Activated CD4-positive, alpha-beta T cell treated with anti-CD3 and anti-CD28 coated beads, Interleukin-2, amount 50 U/mL, for 4 hours (primary cell): ENCODE data around the gene RHOXF2B.
"Not testable (repeated sequence)": the region's sequence is repeated elsewhere in the genome, so short reads cannot be mapped to it uniquely, and the experiment has no call there.

Source experiments
- DNase-seq, 2 experiments: peaks; one replicate each; pipeline ENCODE4 v3.0.0-alpha.2; 2020

Gene RHOXF2B

DNA sequence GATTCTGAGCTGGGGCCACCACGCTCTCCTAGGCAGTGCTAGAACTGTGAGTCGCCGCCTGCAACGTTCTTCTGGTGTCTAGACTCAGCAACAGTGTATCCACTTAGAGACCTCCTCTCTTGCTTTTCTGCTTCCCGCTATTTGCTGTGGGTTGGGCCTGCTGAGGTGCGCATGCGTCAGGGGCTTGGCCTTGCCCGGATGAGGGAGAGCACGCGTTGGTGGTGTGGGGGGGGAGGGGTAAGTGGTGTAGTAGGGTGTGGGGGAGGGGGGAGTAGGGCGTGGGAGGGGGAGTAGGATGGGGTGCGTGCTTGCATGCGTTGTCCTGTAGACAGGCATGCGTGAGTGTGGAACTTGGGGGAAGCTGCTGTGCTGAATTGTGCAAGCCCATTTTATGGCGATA is at the start of gene RHOXF2B:
TSS of gene RHOXF2B (minus strand) at position 101 of the 400 bp plus-strand sequence. CDS start 138 bp downstream, outside the sequence.
- DNase-seq: not testable (repeated sequence)

DNA sequence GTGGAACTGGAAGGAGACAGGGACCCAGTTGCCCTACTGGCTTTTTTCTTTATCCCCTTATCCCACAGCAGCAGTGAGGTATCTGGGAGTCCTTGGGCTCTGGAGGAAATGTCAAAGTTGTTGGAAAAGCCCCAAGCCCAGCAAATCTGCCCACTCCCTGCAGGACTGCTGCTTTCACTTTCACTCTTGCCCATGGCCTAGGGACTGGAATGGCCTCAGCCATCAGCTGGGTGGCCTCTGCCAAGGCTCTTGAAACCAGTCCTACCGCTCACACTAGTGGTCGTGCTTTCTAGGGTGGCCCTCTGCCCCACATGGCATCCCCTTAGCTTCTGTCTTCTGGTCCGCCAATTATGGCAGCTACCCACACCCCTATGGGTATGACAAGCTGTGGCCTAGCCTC is 48.0 kb upstream of the RHOXF2B start:
- DNase-seq: no peak

DNA sequence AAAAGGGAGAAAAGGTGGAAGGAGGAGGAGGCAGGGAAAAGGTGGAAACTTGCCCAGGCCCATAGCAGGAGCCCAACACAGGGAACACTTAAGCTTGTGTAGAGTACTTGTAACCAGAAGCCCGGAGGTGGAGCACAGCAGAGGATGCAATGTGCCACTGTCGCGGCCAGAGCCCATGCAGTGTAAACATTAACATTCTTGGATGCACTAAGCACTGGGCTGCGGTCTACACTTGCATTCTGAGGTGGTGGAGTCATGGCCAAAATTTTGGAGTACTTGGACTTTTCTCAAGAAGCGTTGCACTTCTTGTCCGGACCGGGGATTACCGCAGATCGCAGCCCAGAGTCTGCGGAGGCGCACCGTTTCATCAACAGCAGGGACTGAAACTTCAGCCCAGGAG is 42.7 kb upstream of the RHOXF2B start:
- DNase-seq: no peak

DNA sequence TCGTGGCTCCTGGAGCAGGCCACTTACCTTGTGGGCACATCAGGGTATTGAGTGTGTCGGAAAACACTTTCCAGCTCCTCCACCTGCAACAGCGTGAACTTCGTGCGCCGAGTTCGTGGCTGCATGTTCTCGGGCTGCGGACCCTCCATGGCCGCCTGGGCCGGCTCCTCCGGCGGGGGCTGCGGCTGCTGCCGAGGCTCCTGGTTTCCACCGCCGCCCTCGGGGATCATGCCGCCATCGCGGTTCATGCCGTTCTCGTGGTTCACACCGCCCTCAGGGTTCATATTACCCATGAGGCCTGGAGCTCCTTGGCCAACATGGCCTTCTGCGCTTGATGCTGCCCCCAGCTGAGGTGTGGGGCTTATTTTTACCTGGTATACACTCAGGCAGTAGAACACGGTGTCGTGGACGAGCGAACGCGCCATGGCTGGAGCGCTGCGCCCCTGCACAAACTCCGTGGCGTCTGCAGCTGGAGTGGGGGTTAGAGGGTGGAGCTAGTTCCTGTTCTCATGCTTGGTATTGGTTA is 38.0 kb upstream of the RHOXF2B start, which contains the start of gene RHOXF1:
TSS of gene RHOXF1 (minus strand) at position 476 of the 526 bp plus-strand sequence. CDS start at position 425, 51 bp downstream.
- no peak for DNase-seq

DNA sequence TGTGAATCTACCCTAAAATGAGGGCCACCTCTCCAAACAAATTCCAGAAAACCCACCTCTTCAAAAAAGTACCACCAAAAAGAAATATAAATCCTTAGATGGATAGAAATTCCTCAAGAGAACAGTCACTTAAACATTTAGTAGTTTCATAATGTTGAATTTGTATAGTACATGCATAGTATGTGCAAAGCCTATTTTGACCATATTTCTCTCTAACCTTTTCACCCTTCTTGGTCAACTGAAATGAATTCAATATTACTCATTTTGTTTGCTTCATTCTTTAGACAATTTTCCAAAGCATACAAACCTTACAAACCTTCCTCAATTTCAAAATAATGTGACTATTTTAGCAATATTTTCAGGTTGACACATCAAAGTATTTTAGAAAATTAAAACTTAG is 34.1 kb upstream of the RHOXF2B start:
- no peak for DNase-seq

DNA sequence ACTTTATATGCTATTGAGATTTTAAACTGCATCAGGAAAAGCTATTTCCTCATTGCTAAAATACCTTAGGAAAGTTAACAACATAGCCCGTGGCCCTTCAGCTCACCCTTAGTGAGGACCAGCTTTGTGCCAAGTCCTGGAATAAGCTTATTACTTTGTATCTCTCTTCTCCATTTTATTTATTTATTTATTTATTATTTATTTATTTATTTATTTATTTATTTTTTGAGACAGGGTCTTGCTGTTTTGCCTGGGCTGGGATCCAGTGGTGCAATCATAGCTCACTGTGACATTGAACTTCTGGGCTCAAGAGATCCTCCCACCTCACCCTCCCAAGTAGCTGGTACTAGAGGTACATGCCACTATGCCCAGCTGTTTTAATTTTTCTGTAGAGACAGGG is 31.9 kb upstream of the RHOXF2B start:
- no peak for DNase-seq

DNA sequence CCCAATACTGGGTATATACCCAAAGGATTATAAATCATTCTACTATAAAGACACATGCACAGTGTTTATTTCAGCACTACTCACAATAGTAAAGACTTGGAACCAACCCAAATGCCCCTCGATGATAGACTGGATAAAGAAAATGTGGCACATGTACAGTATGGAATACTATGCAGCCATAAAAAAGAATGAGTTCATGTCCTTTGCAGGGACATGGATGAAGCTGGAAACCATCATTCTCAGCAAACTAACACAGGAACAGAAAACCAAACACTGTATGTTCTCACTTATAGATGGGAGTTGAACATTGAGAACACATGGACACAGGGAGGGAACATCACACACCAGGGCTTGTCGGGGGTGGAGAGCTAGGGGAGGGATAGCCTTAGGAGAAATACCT is 27.2 kb upstream of the RHOXF2B start:
- not testable (repeated sequence) for DNase-seq

DNA sequence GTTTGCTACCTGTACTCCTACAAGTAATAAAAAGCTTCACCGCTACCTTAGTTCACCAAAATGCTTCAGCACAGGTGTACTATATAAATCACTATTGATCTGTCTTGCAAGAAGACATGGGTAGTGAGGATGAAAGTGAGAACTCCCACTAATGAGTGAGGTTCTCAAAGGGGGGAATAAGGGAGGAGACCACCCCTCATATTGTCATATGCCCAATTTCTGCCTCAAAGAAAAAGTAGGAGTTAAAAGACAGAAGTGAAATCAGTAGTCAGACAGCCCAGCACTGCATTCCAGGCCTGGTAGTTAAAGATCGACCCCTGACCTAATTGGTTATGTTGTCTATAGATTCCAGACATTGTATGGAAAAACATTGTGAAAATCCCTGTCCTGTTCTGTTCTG is 23.6 kb upstream of the RHOXF2B start:
- not testable (repeated sequence) for DNase-seq

DNA sequence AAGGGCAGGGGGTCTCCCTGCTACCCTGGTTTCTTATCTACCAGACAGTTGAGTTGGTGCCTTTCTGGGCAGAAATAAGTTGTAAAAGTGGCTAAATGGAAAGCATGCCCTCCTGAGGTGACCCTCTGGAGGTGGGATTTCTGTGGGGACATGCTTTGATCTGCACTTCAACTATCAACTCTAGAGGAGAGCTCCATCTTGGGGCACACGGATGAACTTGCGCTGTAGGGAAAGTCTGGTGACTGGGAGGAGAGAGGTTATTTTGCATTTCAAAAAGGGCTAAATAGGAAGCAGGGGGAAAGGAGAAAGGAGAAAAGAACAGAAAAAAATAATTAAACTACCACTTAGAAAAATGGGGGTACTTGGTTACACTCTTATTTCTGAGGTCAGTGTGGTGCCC is 12.7 kb upstream of the RHOXF2B start:
- DNase-seq: no peak

DNA sequence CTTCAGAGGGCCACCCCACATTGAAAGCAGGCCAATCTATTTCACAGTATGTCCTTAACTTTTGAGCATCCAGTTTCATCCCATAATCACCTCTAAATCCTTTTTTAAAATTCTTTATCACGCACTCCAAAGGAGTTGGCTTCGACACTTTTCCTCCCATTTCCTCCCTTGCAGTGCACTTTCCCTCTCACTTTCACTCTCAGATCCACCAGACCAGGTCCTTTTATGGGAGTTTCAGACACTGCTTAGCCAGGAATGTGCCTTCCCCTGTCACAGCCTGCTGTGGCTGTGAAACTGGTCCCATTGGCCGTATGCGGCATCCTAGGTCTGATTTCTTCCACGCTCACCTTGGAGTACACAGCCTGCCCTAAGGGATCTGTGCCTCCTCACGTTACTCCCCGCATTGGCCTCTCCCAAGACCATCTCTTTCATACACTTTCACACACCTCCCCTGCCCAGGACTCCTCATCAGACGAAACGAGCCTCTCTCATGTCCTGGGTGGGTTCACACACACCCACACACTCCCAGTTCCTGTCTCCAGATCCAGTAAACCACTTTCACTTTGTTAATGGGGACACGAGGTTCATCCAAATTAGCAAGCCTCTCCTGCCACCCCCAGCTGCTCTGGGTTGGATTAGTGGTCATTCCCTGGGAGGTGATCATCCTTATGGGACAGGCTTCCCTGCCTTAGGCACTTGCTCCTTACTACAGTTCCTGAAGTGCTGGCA is 10.0 kb upstream of the RHOXF2B start:
- DNase-seq: no peak

DNA sequence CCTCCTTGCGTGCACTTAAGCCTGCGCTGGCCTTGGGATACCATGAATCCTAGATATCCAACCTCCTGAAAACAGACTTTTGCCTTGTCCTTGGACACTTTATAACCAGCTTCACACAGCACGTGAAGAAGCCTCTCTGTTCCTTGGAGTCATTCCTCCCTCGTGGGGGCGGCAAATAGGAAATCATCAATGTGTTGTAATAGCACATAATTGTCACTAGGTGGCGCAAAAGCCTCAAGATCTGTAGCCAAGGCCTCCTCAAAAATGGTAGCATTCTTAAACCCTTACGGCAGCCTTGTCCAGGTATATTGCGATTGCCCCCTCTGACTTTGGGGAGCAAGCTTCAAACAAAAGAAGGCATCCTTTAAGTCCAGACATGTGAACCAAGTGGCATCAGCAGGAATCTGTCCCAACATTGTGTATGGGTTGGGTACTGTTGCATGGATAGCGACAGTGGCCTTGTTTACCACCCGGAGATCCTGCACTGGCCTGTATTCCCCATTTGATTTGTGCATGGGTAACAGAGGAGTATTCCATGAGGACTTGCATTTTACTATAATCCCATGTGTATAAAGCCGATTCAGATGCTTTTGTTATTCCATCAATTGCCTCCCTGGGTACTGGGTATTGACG is 8.2 kb upstream of the RHOXF2B start:
- DNase-seq: not testable (repeated sequence)

DNA sequence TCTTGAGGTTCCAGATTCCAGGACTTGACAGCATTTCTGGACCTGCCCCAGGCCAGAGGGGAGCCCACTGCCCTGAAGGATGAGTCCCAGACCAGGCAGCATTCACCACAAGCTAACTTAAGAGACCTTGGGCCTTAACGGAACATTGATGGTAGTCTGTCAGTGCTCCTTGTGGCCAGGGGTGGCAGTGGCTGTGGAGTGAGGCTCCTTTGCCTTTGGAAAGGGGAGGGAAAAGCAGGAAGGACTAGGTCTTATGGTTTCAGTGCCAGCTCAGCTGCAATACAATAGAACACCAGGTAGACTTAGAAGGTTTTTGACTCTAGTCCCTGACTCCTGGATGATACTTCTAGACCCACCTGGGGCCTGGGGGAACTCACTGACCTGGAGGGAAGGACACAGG is 11.3 kb downstream of the RHOXF2B start:
- DNase-seq: not testable (repeated sequence)

DNA sequence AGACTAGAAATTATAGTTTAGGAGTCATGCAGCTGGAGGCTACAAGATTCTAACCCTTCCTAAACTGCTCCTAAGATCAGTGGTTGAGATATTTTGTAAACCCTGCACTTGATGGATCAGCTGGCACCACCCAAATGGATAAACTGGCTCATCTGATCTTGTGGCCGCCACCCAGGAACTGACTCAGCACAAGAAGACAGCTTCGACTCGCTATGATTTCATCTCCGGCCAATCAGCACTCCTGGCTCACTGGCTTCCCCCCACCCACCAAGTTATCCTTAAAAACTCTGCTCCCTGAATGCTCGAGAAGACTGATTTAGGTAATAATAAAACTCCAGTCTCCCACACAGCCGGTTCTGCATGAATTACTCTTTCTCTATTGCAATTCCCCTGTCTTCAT is 34.8 kb downstream of the RHOXF2B start:
- not testable (repeated sequence) for DNase-seq

DNA sequence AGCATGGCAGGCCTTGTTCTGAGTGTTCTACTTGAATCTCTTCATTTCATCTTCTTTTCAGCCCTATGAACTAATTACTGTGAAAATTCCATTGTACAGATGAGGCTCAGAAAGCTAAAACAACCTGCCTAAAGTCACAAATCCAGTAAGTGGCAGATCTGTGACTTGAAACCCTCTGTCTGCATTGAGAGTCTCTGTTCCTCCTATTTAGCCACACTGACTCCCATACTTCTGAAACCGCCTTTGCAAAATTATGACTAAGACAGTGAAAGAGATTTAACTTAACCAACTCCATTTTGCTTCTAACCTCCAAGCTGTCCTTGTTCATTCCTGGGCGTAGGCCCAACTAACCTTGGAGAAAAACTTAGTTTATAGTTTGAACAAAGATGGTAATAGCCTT is 35.2 kb downstream of the RHOXF2B start:
- not testable (repeated sequence) for DNase-seq

DNA sequence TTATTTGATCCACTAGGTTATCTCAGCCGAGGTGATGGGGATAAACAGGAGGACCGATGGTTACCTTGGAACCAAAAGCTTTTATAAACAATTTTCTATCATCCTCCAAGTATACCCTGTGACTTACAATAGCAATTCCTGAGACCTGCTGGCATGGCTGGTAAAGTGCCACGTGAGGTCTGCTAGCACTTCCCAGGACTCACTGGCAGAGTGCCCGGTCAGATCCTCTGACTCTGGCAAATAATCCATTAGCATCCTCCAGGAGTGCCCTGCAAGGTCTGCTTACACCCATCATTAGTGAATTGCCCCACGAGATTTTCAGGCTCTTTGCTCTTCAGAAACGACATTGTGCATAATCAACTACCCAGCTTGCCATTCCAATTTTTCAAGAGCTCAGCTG is 37.3 kb downstream of the RHOXF2B start:
- DNase-seq: not testable (repeated sequence)

DNA sequence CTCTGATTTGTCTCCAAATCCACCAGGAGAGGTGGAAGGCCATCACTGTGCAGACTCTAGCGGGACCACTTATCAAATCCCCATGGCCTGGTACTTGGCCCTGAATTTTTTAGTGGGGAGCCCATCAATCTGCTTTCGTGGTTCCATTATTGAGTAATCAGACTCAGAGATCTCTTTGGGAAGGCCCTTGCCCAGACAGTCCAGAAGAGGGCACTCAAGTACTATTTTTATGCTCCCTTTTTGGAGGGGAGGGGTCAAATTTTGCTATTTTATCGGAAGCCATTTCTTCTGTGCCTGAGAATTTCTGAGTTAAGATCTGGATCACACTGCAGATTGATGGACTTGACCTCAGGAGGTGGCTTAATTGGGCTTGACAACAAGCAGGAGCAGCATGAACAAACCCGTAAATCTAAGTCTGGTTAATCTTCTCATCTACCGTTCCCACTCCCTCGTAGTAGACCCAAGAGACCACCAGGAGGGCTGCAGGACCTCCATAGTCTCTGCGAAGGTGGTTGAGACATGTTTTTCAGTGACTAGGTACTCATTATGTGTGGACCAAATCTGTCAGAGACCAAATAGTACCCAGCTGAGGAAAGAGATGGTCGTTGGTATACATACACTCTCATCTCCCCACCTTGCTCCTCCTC is 38.3 kb downstream of the RHOXF2B start:
- not testable (repeated sequence) for DNase-seq

DNA sequence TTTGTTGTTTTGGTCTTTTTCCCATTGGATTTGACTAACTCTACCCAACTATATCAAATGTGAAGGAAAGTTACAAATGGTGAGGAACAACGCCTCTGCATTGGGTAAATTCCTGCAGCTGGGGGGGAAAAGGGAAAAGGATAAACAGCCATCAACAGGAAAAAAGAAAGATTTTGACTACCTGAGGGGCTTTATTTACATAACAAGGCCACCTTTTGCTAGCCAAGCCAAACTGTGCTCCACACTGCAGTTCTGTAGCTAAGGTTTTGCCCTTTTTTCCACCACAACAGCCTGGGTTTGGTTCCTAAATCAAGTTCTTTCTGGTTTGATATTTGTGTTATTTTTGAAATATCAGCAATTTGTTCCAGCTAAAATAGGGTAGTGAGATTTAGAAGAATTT is 40.8 kb downstream of the RHOXF2B start:
- no peak for DNase-seq

DNA sequence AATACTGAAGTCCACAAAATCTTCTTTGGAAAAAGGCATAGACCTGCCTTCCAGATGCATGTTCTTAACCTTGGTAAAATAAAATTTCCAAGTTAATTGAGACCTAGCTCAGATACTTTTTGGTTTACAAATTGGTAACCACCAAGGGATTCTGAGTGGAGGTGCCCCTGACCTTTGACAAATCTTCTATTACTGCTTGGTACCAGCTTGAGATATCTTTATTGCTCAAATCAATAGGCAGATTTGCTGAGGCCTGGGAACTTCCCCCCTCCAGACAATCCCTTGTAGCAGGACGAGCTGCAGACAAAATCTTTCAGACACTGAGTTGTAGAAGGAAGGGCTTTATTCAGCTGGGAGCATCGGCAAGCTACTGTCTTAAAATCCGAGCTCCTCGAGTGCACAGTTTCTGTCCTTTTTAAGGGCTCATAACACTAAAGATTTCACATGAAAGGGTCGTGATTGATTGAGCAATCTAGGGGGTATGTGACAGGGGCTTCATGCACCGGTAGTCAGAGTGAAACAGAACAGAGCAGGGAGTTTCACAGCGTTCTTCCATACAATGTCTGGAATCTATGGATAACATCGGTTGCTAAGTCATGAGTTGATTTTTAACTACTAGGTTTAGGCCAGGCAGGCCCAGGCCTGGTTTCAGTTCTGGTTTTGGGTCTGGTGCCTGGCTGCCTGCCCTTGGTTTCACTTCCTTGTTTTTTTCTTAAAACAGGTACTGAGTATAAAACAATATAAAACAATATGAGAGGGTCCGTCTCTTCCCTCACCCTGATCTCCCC is 41.8 kb downstream of the RHOXF2B start:
- DNase-seq: not testable (repeated sequence)

DNA sequence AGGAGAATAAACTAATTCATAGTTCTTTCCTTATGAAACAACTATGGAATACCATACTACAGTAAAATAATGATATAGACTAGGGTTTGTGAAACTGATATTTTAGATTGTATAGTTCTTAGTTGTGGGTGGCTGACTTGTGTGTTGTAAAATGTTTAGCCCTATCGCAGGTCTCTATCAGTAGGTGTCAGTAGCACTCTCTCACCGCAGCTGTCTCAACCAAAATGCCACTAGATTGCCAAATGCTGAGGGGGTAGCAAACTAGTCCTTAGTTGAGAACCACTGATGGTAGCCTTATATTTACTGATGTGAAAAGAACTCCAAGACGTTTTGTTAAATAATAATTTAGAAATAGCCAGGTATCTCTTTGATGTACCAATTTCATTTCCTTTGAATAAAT is 48.1 kb downstream of the RHOXF2B start:
- no peak for DNase-seq

DNA sequence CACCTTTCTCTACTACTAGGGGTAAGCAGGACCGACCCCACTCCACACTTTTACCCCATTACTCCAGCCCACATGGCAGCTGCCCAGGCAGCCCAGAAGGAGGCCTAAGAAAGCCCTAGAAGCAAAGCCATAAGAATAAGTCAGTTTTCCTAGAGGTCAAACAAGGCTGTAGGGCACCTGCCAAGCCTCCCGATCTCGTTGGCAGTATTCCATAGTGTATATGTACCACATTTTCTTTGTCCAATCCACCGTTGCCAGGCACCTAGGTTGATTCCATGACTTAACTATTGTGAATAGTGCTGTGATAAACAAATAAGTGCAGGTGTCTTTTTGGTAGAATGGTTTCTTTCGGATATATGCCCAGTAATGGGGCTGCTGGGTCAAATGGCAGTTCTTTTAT is 54.2 kb downstream of the RHOXF2B start:
- DNase-seq: no peak

DNA sequence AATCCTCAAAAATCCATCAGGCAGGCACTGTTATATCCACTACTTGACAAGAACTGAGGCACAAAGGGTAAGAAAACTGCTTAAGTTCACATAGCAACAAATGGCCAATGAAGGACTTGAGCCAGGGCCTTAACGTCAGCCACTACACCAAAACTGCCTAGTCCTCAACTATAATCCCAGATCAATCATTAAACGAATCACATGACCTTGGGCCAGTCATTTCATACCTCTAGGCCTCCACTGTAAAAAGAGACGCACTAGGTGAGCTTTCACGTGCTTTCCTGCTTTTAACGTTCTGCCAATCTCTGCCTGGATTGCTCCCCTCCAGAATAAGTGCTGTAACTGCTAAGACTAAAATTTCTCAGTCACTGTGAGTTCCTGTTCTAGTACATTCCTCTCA is 54.7 kb downstream of the RHOXF2B start:
- no peak for DNase-seq
